Hematopoietic multipotent progenitor cell treated with erythropoietin and hydrocortisone succinate and interleukin-3 and kit ligand, for 6 days (in vitro differentiated cells): Measurements from ENCODE around the gene P3H2.
"Not testable (repeated sequence)": the region's sequence is repeated elsewhere in the genome, so short reads cannot be mapped to it uniquely, and the experiment has no call there.

Source experiments
- DNase-seq: peaks from one replicate; pipeline ENCODE4 v3.0.0-alpha.2; 2015

Gene P3H2

DNA sequence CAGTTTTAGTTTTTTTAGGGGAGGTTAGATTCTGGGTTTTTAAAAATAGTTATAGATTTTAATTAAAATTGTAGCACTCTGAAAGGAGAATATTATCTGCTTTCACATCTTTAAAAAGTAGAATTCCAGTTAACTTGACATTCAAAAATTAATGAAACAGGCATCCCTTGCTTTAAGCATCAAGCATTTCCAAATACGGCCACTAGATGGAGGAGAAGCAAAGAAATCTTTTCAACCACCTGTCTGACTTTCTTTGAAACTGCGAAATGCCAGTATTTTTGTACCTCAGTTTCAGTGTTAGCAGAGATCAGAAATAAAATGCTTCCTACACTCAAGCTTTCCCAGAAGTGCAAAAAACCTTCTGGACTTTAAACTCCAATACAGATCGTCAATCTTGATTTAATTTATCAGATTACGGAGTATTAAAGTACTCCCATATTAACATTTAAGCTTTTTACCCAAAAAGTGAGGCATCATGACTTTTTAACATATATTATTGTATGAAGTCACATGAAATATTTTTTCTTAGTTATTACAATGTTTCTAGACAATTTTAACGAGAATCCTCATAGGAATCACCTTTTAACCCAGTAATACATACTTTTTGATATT, 153.3 kb downstream of the P3H2 start:
- peak; percentile 80 for DNase-seq

GRCh38 chr3:189966843-189967242, 153.9 kb downstream of the P3H2 start:
- DNase-seq: no peak

DNA sequence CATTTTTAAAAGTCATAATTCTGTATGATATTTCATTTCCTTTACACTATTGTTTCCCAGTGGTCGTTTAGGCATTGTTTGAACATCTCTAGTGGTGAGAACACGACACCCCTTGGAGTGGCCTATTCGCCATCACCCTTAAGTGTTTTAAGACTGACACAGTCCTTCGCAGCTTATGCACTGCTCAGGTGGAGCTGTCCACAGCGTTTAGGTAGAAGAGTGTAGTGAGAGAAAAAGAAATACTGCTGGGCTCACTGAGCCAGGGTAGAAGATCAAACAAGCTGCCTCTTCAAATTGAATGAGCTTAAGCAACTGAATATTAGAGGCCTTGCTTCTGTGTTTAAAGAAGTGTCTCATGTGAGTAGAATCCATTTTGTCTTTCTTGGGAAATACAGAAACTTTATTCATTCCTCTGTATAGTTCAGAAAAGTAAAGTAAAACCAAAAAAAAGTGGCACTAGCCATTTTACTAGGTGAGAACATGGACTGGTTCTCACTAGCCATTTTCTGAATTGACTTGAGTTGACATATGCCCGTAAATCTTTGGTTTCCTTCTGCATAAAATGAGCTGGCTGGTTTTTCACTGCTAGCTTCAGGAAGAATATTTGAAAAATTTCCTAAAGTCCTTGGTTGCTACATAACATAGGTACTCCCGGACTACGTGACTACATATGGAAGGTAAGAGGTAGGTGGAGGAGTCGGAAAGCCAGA, 155.9 kb downstream of the P3H2 start:
- no peak for DNase-seq

DNA sequence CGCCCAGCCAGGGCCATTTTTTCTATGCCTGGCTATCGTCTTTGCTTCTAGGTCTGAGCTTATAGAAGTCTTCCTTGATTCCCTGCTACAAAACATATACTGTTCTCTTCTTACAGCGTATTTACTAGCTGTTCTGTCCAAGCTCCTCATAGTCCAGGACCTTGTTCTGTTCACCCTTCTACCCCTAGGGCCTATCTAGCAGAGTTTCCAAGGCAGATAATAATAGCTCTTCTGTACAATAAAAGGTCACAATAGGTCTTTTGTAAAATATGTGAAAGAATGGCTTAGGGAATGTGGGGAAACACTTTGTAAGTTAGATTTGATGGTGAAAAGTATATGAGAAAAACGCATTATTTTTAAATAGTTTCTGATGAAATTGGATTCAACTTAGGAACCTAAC, 158.2 kb downstream of the P3H2 start:
- no peak for DNase-seq

- peak; percentile 85 for DNase-seq
Observed at GRCh38 chr3:189961522-189962161, 159.1 kb downstream of the P3H2 start.

- not testable (repeated sequence) for DNase-seq
Observed at GRCh38 chr3:189961086-189961485, 159.6 kb downstream of the P3H2 start.

GRCh38 chr3:189954733-189955665, 165.7 kb downstream of the P3H2 start:
- DNase-seq: no peak

DNA sequence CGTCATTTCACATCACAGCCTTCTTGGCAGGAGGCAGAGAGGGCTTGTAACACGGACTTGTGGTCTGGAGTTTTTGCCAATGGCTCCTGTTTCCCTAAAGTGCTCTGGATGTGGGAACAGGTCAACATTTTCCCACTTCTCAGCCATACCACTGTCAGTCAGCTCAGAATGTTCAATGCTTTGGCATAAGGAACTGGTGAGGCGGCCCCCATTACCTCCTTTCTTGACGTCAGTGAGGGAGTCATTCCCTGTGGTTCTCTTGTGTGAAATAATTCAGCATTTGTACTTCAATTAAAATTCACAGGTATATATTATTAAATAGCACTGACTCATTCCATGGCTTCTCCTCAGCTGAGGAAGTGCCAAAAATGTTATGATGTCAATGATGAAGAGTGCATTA, 167.1 kb downstream of the P3H2 start:
- no peak for DNase-seq

- no peak for DNase-seq
Observed at GRCh38 chr3:189952272-189952671, 168.4 kb downstream of the P3H2 start.

GRCh38 chr3:189950258-189950657, 170.4 kb downstream of the P3H2 start:
- DNase-seq: no peak

DNA sequence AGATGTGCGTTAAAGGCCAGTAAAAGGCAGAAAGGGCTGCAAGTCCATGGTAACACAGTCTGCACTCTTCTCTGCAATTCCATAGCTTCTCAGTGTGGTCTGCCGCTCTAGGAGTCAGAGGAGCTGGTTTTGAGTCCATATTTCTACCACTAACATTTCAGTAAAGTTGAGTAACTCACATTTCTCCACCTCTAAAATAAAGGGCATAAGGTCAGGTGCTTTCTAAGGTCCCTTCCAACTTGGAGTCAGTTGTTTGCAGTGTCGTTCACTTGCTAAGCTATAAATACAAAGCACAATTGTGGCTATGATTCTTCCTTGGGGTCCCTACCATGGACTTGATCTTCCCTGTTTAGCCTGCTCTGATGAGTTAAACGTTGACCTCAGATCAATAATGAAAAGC, 171.1 kb downstream of the P3H2 start:
- no peak for DNase-seq

DNA sequence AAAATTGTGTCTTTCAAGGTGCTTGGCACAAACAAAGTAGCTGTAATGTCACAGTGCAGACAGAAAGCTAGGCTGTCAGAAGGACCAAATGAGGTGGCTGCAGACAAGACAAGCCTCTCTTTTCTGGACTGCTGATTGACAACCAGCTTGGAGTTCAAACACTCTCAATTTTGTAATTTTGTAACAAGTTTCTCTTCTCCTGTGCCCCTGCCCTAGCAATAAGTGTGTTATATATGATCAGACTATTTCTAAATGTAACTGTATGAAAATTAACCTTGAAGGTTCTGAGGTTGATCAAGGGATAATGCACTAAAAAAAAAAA, 172.0 kb downstream of the P3H2 start:
- DNase-seq: no peak

DNA sequence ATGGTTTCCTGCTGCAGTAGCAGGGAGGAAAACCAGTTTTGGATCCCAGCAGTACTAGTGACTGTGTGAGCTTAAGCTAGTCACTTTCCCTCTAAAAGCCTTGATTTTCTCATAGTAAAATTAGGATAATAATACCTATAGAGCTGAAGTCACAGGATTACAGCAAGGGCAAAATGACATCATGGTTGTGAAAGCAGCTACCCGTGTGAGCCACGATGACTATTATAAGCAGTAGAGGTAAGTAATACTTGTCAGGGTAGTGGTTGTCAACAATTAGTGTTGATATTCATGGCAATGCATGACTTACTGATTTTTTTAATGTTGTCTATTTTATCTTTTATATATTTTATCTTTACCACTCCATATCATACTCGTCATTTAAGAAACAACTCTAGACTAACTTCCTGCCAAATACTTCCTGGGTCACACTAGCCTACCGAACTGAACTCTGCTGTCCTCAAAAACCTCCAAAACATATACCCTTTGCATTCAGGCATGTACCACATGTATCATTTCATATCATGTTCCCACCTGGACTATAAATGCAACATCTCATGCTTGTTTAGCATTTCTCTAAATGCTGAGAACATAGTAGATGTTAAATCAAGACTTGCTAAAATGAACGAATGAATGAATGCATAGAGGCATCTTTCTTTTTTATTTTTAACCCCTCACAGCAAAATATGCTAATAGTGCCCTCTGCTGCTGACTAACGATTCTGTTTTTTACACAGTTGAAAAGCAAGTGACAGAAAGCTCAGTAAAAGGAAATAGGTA, 172.6 kb downstream of the P3H2 start:
- peak; percentile 43 for DNase-seq

- DNase-seq: no peak
Observed at GRCh38 chr3:189947068-189947467, 173.6 kb downstream of the P3H2 start.

GRCh38 chr3:189945935-189946709, 174.6 kb downstream of the P3H2 start:
- no peak for DNase-seq

DNA sequence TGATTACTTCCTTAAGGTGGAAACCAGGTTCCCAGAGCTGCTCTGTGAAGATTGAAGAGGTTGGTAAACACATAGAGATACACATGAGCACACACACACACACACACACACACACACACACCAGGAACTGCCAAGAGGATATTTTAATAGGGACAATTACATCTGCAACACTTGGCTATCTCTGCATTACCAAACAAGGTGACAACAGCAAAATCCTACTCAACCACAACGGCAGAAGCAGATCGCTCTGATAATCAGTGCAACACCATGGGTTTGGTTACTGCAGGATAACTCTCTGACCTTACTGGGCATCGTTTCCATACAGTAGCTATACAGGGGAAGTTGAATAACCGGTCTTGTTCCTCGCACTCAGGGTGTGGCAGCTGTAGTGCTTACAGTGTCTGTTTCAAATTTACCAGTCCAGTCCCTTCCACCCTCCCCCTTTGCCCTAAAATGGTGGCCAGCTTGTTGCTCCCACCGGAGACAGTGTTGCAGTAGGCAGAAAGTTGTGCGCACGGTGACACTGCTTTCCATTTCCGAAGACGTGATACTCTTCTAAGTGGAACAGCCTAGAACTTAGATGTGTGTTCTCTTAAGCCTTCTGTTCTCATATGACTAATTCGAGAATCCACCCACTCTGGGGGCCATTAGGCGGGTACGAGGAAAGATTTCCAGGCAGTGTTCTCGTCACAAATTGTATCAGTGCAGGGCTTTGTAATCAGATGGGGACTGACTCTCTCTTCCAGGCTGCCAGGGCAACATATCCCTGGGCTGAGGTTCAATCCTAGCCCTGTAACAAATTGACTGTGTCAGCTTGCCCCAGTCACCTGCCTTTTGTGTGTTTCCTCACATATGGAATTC, 176.2 kb downstream of the P3H2 start:
- peak; percentile 39 for DNase-seq

DNA sequence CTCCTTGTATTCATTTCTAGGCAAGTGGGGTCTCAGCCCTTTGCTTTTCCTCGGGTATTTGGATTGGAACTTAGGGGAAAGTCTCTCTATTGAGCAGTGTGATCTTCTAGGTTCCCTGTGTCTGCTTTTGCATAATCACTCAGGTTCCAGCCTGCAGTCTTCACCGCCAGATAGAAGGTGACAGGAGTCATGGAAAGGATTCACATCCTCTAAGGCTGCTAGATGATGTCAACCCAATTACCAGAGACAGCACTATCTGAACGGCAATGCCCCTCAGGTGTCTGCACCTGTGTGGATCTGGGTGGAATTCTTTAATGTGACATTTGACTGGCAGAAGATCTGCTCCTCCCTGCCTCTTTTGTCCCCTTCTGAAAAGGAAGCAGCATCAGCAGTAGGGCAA, 177.7 kb downstream of the P3H2 start:
- no peak for DNase-seq

DNA sequence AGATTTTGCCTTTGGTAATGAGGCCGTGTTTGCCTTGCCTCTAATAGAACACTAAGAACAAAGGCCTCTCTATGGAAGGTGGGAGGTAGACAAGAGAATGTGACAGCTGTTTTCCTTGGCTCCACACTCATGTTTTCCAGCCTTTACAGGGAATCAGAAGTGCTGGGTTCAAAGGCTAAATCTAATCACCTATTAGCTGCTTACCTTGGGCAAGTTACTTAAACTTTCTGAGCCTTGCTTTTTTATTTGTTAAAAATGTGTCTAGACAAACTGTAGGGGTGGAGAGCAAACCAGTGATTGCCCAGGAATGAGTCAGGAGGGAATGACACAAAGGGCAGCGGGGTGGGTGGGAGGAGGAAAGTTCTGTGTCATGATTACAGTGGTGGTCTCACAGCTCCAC, 179.0 kb downstream of the P3H2 start:
- DNase-seq: no peak

- no peak for DNase-seq
Observed at GRCh38 chr3:189941125-189941524, 179.6 kb downstream of the P3H2 start.

GRCh38 chr3:189937302-189938127, 183.2 kb downstream of the P3H2 start:
- no peak for DNase-seq
